Erythroblast (primary cell): ENCODE measurements around the gene LIMCH1.
"Not testable (repeated sequence)": the region's sequence is repeated elsewhere in the genome, so short reads cannot be mapped to it uniquely, and the experiment has no call there.

Experiments
- DNase-seq, 2 experiments: peaks; one replicate each; lab custom pipeline; 2025; lab: John Stamatoyannopoulos, UW
- GATA1 ChIP-seq: IDR thresholded peaks from 2 replicates; pipeline ENCODE4 v1.6.1; 2011; ENCODE audit warnings: low read depth, mild to moderate bottlenecking, control low read depth, low read length, moderate library complexity
- POLR2A ChIP-seq: IDR thresholded peaks from 2 replicates; pipeline ENCODE4 v1.6.1; 2011; ENCODE audit warnings: mild to moderate bottlenecking, low read length

Gene LIMCH1

GRCh38 chr4:41538017-41538733 is at the start of gene LIMCH1:
Gene LIMCH1, plus strand, starts transcription at chr4:41538157. Its CDS starts 67,839 bp downstream, at chr4:41605996.
- TF ChIP-seq POLR2A (no peak), GATA1 (no peak)
- DNase-seq: no peak

- not testable (repeated sequence) for DNase-seq
Observed at GRCh38 chr4:41491081-41491576, 46.8 kb upstream of the LIMCH1 start.

- TF ChIP-seq POLR2A (no peak), GATA1 (no peak)
- DNase-seq: no peak
Observed at GRCh38 chr4:41496977-41497376, 41.0 kb upstream of the LIMCH1 start.

GRCh38 chr4:41498177-41498576 is 39.8 kb upstream of the LIMCH1 start:
- no peak for DNase-seq
- TF ChIP-seq POLR2A (no peak), GATA1 (no peak)

- TF ChIP-seq GATA1 (no peak), POLR2A (no peak)
- DNase-seq: no peak
Observed at GRCh38 chr4:41504167-41504818, 33.7 kb upstream of the LIMCH1 start.

- DNase-seq: no peak
- TF ChIP-seq POLR2A (no peak), GATA1 (no peak)
Observed at GRCh38 chr4:41505161-41505661, 32.7 kb upstream of the LIMCH1 start.

GRCh38 chr4:41506130-41506529 is 31.8 kb upstream of the LIMCH1 start:
- TF ChIP-seq GATA1 (no peak), POLR2A (no peak)
- DNase-seq: no peak

GRCh38 chr4:41507291-41507947 is 30.5 kb upstream of the LIMCH1 start:
- DNase-seq: no peak
- TF ChIP-seq POLR2A (no peak), GATA1 (no peak)

GRCh38 chr4:41509451-41509866 is 28.5 kb upstream of the LIMCH1 start:
- TF ChIP-seq POLR2A (no peak), GATA1 (no peak)
- DNase-seq: no peak

GRCh38 chr4:41510179-41510578 is 27.8 kb upstream of the LIMCH1 start:
- DNase-seq: no peak
- TF ChIP-seq GATA1 (no peak), POLR2A (no peak)

- TF ChIP-seq GATA1 (no peak), POLR2A (no peak)
- DNase-seq: no peak
Observed at GRCh38 chr4:41512136-41512535, 25.8 kb upstream of the LIMCH1 start.

- no peak for DNase-seq
Observed at GRCh38 chr4:41512596-41512995, 25.4 kb upstream of the LIMCH1 start.

GRCh38 chr4:41514169-41514568 is 23.8 kb upstream of the LIMCH1 start:
- TF ChIP-seq GATA1 (no peak), POLR2A (no peak)
- no peak for DNase-seq

More at GRCh38 chr4:41512596-41512995, 25.4 kb upstream of the LIMCH1 start:
- no peak for TF ChIP-seq POLR2A
- no peak for TF ChIP-seq GATA1

- TF ChIP-seq GATA1: no peak
- TF ChIP-seq POLR2A: no peak
- no peak for DNase-seq
Observed at GRCh38 chr4:41514766-41515481, 23.0 kb upstream of the LIMCH1 start.
